ENCODE data around the gene SUSD2. TPM values are rescaled to one million over a fixed set of nuclear protein-coding genes. Genes with fewer than 3 reads are reported as not detected.
"Not testable (repeated sequence)": the region's sequence is repeated elsewhere in the genome, so short reads cannot be mapped to it uniquely, and the experiment has no call there.

The SUSD2 gene
- polyA plus RNA-seq, 3 donors: 0.77 to 9.3 (median 6.3) TPM

- no peak overlapping the region for H3K27ac ChIP-seq (ENCODE audit: low read depth, low read length)
- 83 to 92% (median 91%) methylated on average over 14 of the region's 14 CpGs for WGBS, 3 donors
Observed at GRCh38 chr22:24225044-24225601, 43.8 kb downstream of the SUSD2 start.

- 94 to 97% (median 97%) methylated on average over 13 to 14 of the region's 14 CpGs for WGBS, 3 donors
- H3K27ac ChIP-seq (ENCODE audit: low read depth, low read length): no peak overlapping the region
Observed at GRCh38 chr22:24225951-24226350, 44.7 kb downstream of the SUSD2 start.

GRCh38 chr22:24230911-24231656, 49.8 kb downstream of the SUSD2 start:
- 44 to 63% (median 57%) methylated on average over 18 of the region's 18 CpGs for WGBS, 3 donors
- H3K27ac ChIP-seq (ENCODE audit: low read depth, low read length): no peak overlapping the region

GRCh38 chr22:24231706-24232105, 50.4 kb downstream of the SUSD2 start:
- H3K27ac ChIP-seq (ENCODE audit: low read depth, low read length): no peak overlapping the region
- 87 to 95% (median 91%) methylated on average over 9 of the region's 9 CpGs for WGBS, 3 donors

- no peak overlapping the region for H3K27ac ChIP-seq (ENCODE audit: low read depth, low read length)
- WGBS, 3 donors: 87 to 97% (median 91%) methylated on average over 6 of the region's 6 CpGs
Observed at GRCh38 chr22:24232124-24232523, 50.8 kb downstream of the SUSD2 start.

GRCh38 chr22:24232725-24233124, 51.4 kb downstream of the SUSD2 start:
- no peak overlapping the region for H3K27ac ChIP-seq (ENCODE audit: low read depth, low read length)
- WGBS, 3 donors: 95 to 97% (median 95%) methylated on average over 14 to 15 of the region's 15 CpGs

GRCh38 chr22:24233235-24233634, 51.9 kb downstream of the SUSD2 start:
- 95 to 97% (median 96%) methylated on average over 13 of the region's 13 CpGs for WGBS, 3 donors
- H3K27ac ChIP-seq (ENCODE audit: low read depth, low read length): no peak overlapping the region

GRCh38 chr22:24233816-24234215, 52.5 kb downstream of the SUSD2 start:
- no peak overlapping the region for H3K27ac ChIP-seq (ENCODE audit: low read depth, low read length)
- WGBS, 3 donors: 89 to 98% (median 93%) methylated on average over 14 of the region's 14 CpGs

- no peak overlapping the region for H3K27ac ChIP-seq (ENCODE audit: low read depth, low read length)
- WGBS, 3 donors: 92 to 94% (median 92%) methylated on average over 4 of the region's 4 CpGs
Observed at GRCh38 chr22:24235315-24235714, 54.0 kb downstream of the SUSD2 start.

- no peak overlapping the region for H3K27ac ChIP-seq (ENCODE audit: low read depth, low read length)
- 57 to 87% (median 85%) methylated on average over 4 of the region's 4 CpGs for WGBS, 3 donors
Observed at GRCh38 chr22:24236656-24237055, 55.4 kb downstream of the SUSD2 start.

- not testable (repeated sequence) for H3K27ac ChIP-seq (ENCODE audit: low read depth, low read length)
- 94 to 97% (median 95%) methylated on average over 13 of the region's 13 CpGs for WGBS, 3 donors
Observed at GRCh38 chr22:24238101-24238694, 56.9 kb downstream of the SUSD2 start.

Other genes with a start within 250 kb of the SUSD2 start
- gene GSTT2B, start 220.3 kb upstream of the SUSD2 start, polyA plus RNA-seq: 10 to 100 TPM in 2 of 3 donors, 1 to 10 TPM in 1; 6.2 to 12.9 (median 10.0) TPM
- gene DDTL, start 214.6 kb upstream of the SUSD2 start, polyA plus RNA-seq: 10 to 100 TPM in 1 of 3 donors, 1 to 10 TPM in 2; 1.8 to 10.6 (median 3.1) TPM
- 100 to 1,000 TPM; 237 to 642 (median 528) TPM for gene DDT, start 207.0 kb upstream of the SUSD2 start, polyA plus RNA-seq
- gene GSTT2, start 201.4 kb upstream of the SUSD2 start, polyA plus RNA-seq: 1 to 10 TPM in 1 of 3 donors, under 1 TPM in 1, not detected in 1; 0.28 to 2.7 TPM
- gene GSTT4, start 176.0 kb upstream of the SUSD2 start, polyA plus RNA-seq: not detected
- gene CABIN1, start 170.2 kb upstream of the SUSD2 start, polyA plus RNA-seq: 10 to 100 TPM; 11.2 to 21.0 (median 14.2) TPM
- 10 to 100 TPM; 15.7 to 68.7 (median 51.3) TPM for gene GGT5, start 63.6 kb downstream of the SUSD2 start, polyA plus RNA-seq
- 10 to 100 TPM in 2 of 3 donors, 1 to 10 TPM in 1; 8.8 to 14.7 (median 10.2) TPM for gene SPECC1L, start 89.3 kb downstream of the SUSD2 start, polyA plus RNA-seq
- 1 to 10 TPM in 2 of 3 donors, under 1 TPM in 1; 0.90 to 2.5 (median 1.1) TPM for gene ADORA2A, start 246.1 kb downstream of the SUSD2 start, polyA plus RNA-seq

Measured in adipose tissue (tissue), 3 donors.